Measurements from ENCODE around the gene HMHB1. TPM values are rescaled to one million over a fixed set of nuclear protein-coding genes. Genes with fewer than 3 reads are reported as not detected.

HMHB1 gene
- total and polyA plus RNA-seq, 8 donors = not detected

- Histone ChIP-seq H3K4me1 (no peaks in the 10 kb centered on the region), H3K27ac (no peak overlapping the region), H3K36me3 (no peaks in the 10 kb centered on the region), H3K9me3 (no peaks in the 10 kb centered on the region), H3K4me3 (no peak overlapping the region), H3K27me3 (no peaks in the 10 kb centered on the region)
- DNase-seq = no peak
- intact Hi-C loops (cut with DNase I) = loop anchor here in 1 of 3 donors (10.0 kb wide), 1 partner anchor 904 kb away; no protein-coding TSS in a partner anchor
- no peak for FAIRE-seq
- TF ChIP-seq CTCF (IDR thresholded peaks at IDR 0.05) = no peak
- no peak for ATAC-seq
- 45 to 48% methylated on average over 3 of the region's 3 CpGs for WGBS, 2 donors
Observed at GRCh38 chr5:143828710-143829109, 16.7 kb downstream of the HMHB1 start.

GRCh38 chr5:143833177-143833576, 21.2 kb downstream of the HMHB1 start:
- Histone ChIP-seq H3K27ac (no peak overlapping the region), H3K4me1 (no peaks in the 10 kb centered on the region), H3K27me3 (no peaks in the 10 kb centered on the region), H3K9me3 (no peaks in the 10 kb centered on the region), H3K36me3 (no peaks in the 10 kb centered on the region), H3K4me3 (no peak overlapping the region)
- DNase-seq = no peak
- ATAC-seq = no peak
- intact Hi-C loops (cut with DNase I) = no loop called here
- TF ChIP-seq CTCF (IDR thresholded peaks at IDR 0.05) = no peak
- no peak for FAIRE-seq
- 82 to 90% methylated on average over 4 of the region's 4 CpGs for WGBS, 2 donors

GRCh38 chr5:143835251-143835650, 23.3 kb downstream of the HMHB1 start:
- intact Hi-C loops (cut with DNase I) = no loop called here
- ATAC-seq = no peak
- no peak for TF ChIP-seq CTCF (IDR thresholded peaks at IDR 0.05)
- no peak for FAIRE-seq
- DNase-seq = no peak
- Histone ChIP-seq H3K27me3 (no peaks in the 10 kb centered on the region), H3K4me3 (no peak overlapping the region), H3K36me3 (no peaks in the 10 kb centered on the region), H3K4me1 (no peaks in the 10 kb centered on the region), H3K27ac (no peak overlapping the region), H3K9me3 (no peaks in the 10 kb centered on the region)
- 88 to 89% methylated on average over 3 of the region's 3 CpGs for WGBS, 2 donors

GRCh38 chr5:143836161-143836725, 24.3 kb downstream of the HMHB1 start:
- Histone ChIP-seq H3K27me3 (no peaks in the 10 kb centered on the region), H3K4me3 (no peak overlapping the region), H3K36me3 (no peaks in the 10 kb centered on the region), H3K27ac (no peak overlapping the region), H3K4me1 (no peaks in the 10 kb centered on the region), H3K9me3 (no peaks in the 10 kb centered on the region)
- no peak for TF ChIP-seq CTCF (IDR thresholded peaks at IDR 0.05)
- FAIRE-seq (no peak), ATAC-seq (no peak), DNase-seq (no peak)
- intact Hi-C loops (cut with DNase I) = no loop called here
- WGBS, 2 donors = 63 to 91% methylated on average over 2 of the region's 2 CpGs

GRCh38 chr5:143837306-143837848, 25.4 kb downstream of the HMHB1 start:
- H3K36me3 ChIP-seq = no peaks in the 10 kb centered on the region
- no peak overlapping the region for H3K4me3 ChIP-seq
- no peaks in the 10 kb centered on the region for H3K9me3 ChIP-seq
- intact Hi-C loops (cut with DNase I) = no loop called here
- ATAC-seq = peak in 3 of 4 donors; percentile 25 to 78 (median 68)
- no peak overlapping the region for H3K27ac ChIP-seq
- no peak for FAIRE-seq
- no peak for TF ChIP-seq CTCF (IDR thresholded peaks at IDR 0.05)
- DNase-seq = no peak
- H3K4me1 ChIP-seq = no peaks in the 10 kb centered on the region
- 65 to 72% methylated on average over 7 of the region's 7 CpGs for WGBS, 2 donors
- no peaks in the 10 kb centered on the region for H3K27me3 ChIP-seq

All from pancreas (tissue), 10 donors.